ENCODE data around the gene KRT1. TPM values are rescaled to one million over a fixed set of nuclear protein-coding genes. Genes with fewer than 3 reads are reported as not detected.

The KRT1 gene
- total and polyA plus RNA-seq, 10 of the 15 experiments (the other 5 are each of a cell fraction or from before 2014, with no cell fraction given): not detected

DNA sequence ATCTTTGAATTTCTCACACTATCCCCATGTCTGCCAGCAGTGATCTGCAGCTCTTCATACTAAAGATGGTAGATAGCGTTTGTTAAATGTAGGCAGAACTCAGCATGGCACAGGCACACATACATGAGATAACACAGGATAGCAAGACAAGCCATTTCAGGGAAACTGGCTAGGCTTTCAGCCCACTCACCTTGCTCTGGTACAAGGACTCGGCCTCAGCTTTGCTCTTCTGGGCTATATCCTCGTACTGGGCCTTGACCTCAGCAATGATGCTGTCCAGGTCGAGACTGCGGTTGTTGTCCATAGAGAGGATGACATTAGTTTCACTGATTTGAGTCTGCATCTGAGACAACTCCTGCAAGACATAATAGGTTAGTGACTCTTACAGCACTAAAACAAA, 3.1 kb downstream of the KRT1 start:
- SMC1A ChIA-PET (ENCODE audit: uncharacterized antibody, unreplicated experiment): no interaction called here
- WGBS (ENCODE audit: insufficient coverage, insufficient replicate concordance, low lambda C conversion rate, missing lambda C conversion rate): 8% methylated on average over 5 of the region's 5 CpGs
- no peak overlapping the region for H3K4me2 ChIP-seq (ENCODE audit: control insufficient read depth, insufficient read depth)
- no peak overlapping the region for H2AFZ ChIP-seq (ENCODE audit: control insufficient read depth, low read depth, low read length)
- RAD21 ChIA-PET (ENCODE audit: unreplicated experiment): no interaction called here
- H3K27ac ChIP-seq (ENCODE audit: control insufficient read depth, insufficient read depth): no peak overlapping the region
- CTCF ChIA-PET: no interaction called here
- no peak overlapping the region for H3K4me3 ChIP-seq
- no peaks in the 10 kb centered on the region for H3K9me3 ChIP-seq (replicated peaks; ENCODE audit: control insufficient read depth, insufficient read depth, low read length)
- H3K27me3 ChIP-seq (replicated peaks in 1 of 2; ENCODE audit: control insufficient read depth in 2 of 2, insufficient read depth in 2 of 2, low read length in 1 of 2): no peaks in the 10 kb centered on the region; a peak in 3 of 4 replicates
- in situ Hi-C loops (cut with MboI) (no loop called here), intact Hi-C loops (cut with micrococcal nuclease; ENCODE audit: unreplicated experiment) (no loop called here)
- H3K36me3 ChIP-seq (ENCODE audit: control insufficient read depth in 2 of 2, insufficient read depth in 2 of 2, low read length in 1 of 2): no peaks in the 10 kb centered on the region
- no peaks in the 10 kb centered on the region for H4K20me1 ChIP-seq (ENCODE audit: control insufficient read depth, insufficient read depth)
- ATAC-seq: no peak
- H3K4me1 ChIP-seq (ENCODE audit: control insufficient read depth, insufficient read depth, low read length): no peaks in the 10 kb centered on the region
- POLR2A ChIA-PET: no interaction called here
- H3K79me2 ChIP-seq (ENCODE audit: control insufficient read depth, insufficient read depth, low read length): no peaks in the 10 kb centered on the region
- TF ChIP-seq POU2F2 (IDR thresholded peaks at IDR 0.05; ENCODE audit: borderline replicate concordance, low read depth, low read length): no peak
- TF ChIP-seq ZNF622 (IDR thresholded peaks at IDR 0.05): no peak
- TF ChIP-seq RAD21 (IDR thresholded peaks at IDR 0.05; ENCODE audit: insufficient read depth, low read depth, low read length): no peak
- no peak for TF ChIP-seq SUPT20H (IDR thresholded peaks at IDR 0.05; ENCODE audit: borderline replicate concordance, control insufficient read depth, low read depth, low read length)
- no peak for TF ChIP-seq FOS (IDR thresholded peaks at IDR 0.05; ENCODE audit: borderline replicate concordance, extremely low read depth, insufficient read length)
- BruUV-seq (replicated peaks): no TSS peak
- no peak for FAIRE-seq
- no peak for DNase-seq (ENCODE audit: low read depth, low spot score)
- H3K9ac ChIP-seq (ENCODE audit: control insufficient read depth, insufficient read depth, low read length): no peak overlapping the region

DNA sequence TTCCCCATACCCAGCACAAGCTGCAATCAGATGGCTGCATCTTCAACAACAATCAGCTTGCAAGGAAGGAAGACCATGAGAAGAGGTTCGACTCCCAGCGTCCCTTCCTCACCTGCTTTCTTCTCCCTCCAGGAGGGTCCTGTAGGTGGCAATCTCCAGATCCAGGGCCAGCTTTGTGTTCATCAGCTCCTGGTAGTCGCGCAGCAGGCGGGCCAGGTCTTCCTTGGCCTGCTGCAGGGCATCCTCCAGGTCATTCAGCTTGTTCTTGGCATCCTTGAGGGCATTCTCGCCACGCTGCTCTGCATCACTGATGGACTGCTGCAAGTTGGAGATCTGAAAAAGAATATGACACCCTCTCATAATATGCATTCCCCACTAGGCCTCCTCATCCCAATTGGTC, 4.0 kb downstream of the KRT1 start:
- Histone ChIP-seq H3K27ac (ENCODE audit: control insufficient read depth, insufficient read depth) (no peak overlapping the region), H3K4me3 (no peak overlapping the region), H2AFZ (ENCODE audit: control insufficient read depth, low read depth, low read length) (no peak overlapping the region), H3K4me2 (ENCODE audit: control insufficient read depth, insufficient read depth) (no peak overlapping the region), H3K36me3 (ENCODE audit: control insufficient read depth in 2 of 2, insufficient read depth in 2 of 2, low read length in 1 of 2) (no peaks in the 10 kb centered on the region), H3K4me1 (ENCODE audit: control insufficient read depth, insufficient read depth, low read length) (no peaks in the 10 kb centered on the region), H4K20me1 (ENCODE audit: control insufficient read depth, insufficient read depth) (no peaks in the 10 kb centered on the region), H3K27me3 (replicated peaks in 1 of 2; ENCODE audit: control insufficient read depth in 2 of 2, insufficient read depth in 2 of 2, low read length in 1 of 2) (no peaks in the 10 kb centered on the region; a peak in 3 of 4 replicates), H3K79me2 (ENCODE audit: control insufficient read depth, insufficient read depth, low read length) (no peaks in the 10 kb centered on the region), H3K9ac (ENCODE audit: control insufficient read depth, insufficient read depth, low read length) (no peak overlapping the region), H3K9me3 (replicated peaks; ENCODE audit: control insufficient read depth, insufficient read depth, low read length) (no peaks in the 10 kb centered on the region)
- FAIRE-seq (no peak), ATAC-seq (no peak), DNase-seq (ENCODE audit: low read depth, low spot score) (no peak)
- RAD21 ChIA-PET (ENCODE audit: unreplicated experiment): no interaction called here
- in situ Hi-C loops (cut with MboI) (no loop called here), intact Hi-C loops (cut with micrococcal nuclease; ENCODE audit: unreplicated experiment) (no loop called here)
- WGBS (ENCODE audit: insufficient coverage, insufficient replicate concordance, low lambda C conversion rate, missing lambda C conversion rate): 32% methylated on average over 7 of the region's 7 CpGs
- POLR2A ChIA-PET: no interaction called here
- TF ChIP-seq ZBTB4 (CRISPR knock-in tag; IDR thresholded peaks at IDR 0.05) (no peak), SP1 (IDR thresholded peaks at IDR 0.05; ENCODE audit: low read depth, low read length) (no peak), NFYB (IDR thresholded peaks at IDR 0.05; ENCODE audit: insufficient read depth, low read depth, low read length) (no peak)
- no TSS peak for BruUV-seq (replicated peaks)
- CTCF ChIA-PET: no interaction called here
- SMC1A ChIA-PET (ENCODE audit: uncharacterized antibody, unreplicated experiment): no interaction called here

Data from GM12878 (cell line).